ENCODE results near the gene PHYHD1.

DNA sequence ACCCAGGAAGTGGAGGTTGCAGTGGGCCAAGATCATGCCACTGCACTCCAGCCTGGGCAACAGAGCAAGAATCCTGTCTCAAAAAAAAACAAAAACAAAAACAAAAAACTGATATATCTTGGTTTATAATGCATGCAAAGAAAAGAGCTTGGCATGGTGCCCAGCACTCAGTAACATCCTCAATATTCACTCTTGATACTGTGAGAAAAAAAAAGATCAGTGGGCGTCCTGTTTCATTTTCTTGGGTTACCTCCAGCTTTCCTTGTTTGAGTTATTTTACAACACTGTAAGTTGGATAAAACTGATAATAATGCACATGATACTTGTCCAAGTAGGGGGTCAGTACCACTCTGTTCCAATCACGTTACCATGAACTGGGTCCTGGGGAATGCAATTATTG lies 7.8 kb downstream of the PHYHD1 start:
- TF ChIP-seq, protein P1, sequence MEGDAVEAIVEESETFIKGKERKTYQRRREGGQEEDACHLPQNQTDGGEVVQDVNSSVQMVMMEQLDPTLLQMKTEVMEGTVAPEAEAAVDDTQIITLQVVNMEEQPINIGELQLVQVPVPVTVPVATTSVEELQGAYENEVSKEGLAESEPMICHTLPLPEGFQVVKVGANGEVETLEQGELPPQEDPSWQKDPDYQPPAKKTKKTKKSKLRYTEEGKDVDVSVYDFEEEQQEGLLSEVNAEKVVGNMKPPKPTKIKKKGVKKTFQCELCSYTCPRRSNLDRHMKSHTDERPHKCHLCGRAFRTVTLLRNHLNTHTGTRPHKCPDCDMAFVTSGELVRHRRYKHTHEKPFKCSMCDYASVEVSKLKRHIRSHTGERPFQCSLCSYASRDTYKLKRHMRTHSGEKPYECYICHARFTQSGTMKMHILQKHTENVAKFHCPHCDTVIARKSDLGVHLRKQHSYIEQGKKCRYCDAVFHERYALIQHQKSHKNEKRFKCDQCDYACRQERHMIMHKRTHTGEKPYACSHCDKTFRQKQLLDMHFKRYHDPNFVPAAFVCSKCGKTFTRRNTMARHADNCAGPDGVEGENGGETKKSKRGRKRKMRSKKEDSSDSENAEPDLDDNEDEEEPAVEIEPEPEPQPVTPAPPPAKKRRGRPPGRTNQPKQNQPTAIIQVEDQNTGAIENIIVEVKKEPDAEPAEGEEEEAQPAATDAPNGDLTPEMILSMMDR (IDR thresholded peaks at IDR 0.05 in 2 of 3, conservative IDR thresholded peaks at IDR 0.05 in 1 of 3; ENCODE audit: borderline replicate concordance in 1 of 3, insufficient read depth in 1 of 3, low read depth in 2 of 3, low read length in 2 of 3): no peak
- TF ChIP-seq, protein P2, sequence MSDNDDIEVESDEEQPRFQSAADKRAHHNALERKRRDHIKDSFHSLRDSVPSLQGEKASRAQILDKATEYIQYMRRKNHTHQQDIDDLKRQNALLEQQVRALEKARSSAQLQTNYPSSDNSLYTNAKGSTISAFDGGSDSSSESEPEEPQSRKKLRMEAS (IDR thresholded peaks at IDR 0.05): no peak
- TF ChIP-seq SRF (IDR thresholded peaks at IDR 0.05; ENCODE audit: low read depth) (no peak), TCF7L2 (IDR thresholded peaks at IDR 0.05; ENCODE audit: borderline replicate concordance, extremely low read depth, insufficient read depth, insufficient read length) (no peak)
- TF ChIP-seq, protein P3, sequence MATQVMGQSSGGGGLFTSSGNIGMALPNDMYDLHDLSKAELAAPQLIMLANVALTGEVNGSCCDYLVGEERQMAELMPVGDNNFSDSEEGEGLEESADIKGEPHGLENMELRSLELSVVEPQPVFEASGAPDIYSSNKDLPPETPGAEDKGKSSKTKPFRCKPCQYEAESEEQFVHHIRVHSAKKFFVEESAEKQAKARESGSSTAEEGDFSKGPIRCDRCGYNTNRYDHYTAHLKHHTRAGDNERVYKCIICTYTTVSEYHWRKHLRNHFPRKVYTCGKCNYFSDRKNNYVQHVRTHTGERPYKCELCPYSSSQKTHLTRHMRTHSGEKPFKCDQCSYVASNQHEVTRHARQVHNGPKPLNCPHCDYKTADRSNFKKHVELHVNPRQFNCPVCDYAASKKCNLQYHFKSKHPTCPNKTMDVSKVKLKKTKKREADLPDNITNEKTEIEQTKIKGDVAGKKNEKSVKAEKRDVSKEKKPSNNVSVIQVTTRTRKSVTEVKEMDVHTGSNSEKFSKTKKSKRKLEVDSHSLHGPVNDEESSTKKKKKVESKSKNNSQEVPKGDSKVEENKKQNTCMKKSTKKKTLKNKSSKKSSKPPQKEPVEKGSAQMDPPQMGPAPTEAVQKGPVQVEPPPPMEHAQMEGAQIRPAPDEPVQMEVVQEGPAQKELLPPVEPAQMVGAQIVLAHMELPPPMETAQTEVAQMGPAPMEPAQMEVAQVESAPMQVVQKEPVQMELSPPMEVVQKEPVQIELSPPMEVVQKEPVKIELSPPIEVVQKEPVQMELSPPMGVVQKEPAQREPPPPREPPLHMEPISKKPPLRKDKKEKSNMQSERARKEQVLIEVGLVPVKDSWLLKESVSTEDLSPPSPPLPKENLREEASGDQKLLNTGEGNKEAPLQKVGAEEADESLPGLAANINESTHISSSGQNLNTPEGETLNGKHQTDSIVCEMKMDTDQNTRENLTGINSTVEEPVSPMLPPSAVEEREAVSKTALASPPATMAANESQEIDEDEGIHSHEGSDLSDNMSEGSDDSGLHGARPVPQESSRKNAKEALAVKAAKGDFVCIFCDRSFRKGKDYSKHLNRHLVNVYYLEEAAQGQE (IDR thresholded peaks at IDR 0.05; ENCODE audit: low read depth): no peak

Measured in HCT116 (cell line).